Stimulated activated CD8-positive, alpha-beta memory T cell treated with anti-CD3 and anti-CD28 coated beads, Interleukin-15, amount 100 ng/mL, for 4 hours (primary cell): Measurements from ENCODE around the gene HAPSTR1.

Source experiments
- DNase-seq, 2 donors: peaks; one replicate each; pipeline ENCODE4 v3.0.0-alpha.2; 2020; ENCODE audit warnings: low read depth in 2 of 2

HAPSTR1 gene

DNA sequence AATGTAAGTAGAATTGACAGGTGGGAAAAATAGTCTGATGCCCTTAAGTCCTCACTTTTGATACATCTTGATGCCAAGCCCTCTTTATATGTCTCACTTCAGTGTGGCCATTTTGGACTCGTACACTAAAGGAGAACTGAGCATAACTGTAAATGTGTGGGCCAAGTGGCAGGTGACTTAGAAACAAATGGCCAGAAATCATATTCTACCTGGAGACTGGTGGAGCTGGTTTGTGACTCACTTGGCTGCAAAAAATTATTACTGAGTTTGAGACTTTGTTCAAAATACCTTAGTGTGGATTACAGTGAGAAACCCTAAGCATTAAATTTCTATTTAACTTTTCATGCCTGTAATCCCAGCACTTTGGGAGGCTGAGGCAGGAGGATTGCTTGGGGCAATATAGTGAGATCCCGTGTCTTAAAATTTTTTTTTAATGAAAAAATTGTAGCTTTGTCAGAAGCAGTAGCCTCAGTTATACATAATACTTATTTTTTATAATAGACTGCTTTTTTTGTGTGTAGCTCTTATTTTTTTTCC is 5.0 kb downstream of the HAPSTR1 start:
- DNase-seq, result no peak

DNA sequence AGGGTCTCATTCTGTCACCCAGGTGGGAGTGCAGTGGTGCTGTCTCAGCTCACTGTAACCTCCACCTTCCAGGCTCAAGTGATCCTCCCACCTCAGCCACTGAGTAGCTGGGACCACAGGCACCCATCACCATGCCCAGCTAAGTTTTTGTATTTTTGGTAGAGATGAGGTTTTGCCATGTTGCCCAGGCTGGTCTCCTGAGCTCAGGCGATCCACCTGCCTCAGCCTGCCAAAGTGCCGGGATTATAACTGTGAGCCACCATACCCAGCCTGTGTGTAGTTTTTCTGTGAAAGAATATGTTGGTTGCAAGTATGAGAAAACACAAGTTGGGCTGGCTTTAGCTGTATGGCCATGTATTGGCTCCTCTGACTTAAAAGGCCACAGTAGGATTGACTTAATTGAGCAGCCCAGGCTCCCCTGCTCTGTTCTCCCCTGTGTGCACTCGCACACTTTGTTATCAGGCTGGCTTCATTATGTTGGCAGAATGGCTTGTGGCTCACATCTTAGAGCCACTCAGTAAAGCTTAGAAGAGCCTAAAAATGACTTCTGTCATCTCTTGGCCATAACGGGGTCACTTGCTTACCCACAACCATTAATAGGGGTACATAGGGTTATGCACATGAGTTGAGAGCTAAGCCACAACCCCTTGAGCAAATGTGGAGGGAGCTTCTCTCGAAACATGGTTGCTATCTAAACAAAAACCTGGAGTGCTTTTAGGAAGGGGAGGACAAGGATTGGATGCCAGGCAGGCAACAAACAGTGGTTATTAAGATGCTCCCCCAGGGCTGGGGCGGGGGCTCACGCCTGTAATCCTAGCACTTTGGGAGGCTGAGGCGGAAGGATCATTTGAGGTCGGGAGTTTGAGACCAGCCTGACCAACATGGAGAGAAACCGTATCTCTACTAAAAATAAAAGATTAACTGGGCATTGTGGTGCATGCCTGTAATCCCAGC is 6.1 kb downstream of the HAPSTR1 start:
- no peak for DNase-seq

DNA sequence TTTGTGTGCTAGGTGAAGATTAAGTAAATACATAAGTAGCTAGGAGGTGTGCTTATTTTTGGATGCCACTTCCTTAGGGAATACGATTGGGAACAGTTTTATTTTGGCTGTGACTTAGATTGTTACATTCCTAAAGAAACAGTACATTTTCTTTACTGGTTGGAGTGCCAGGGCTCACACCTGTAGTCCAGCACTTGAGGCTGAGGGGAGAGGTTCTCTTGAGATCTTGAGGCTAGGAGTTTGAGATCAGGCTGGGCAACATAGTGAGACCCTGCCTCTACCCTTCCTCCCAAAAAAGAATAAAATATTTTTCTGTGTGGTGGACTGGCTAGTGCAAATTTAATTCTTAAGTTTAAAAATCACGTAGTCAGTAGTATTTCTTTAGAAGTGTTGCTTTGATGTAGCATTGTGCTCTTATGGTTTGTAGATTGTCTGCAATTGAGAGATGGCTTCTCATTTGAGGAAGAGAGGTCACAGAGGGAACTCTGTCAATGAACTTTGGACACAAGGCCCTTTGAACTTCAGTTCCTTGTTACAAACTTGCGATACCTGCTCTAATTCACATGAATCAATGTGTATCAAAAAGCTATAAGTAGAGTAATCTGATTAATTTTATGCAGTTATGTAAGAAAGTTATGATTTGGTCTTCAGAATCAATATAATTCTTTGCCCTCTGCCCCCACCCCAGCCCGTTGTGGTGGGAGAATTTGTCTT is 7.1 kb downstream of the HAPSTR1 start:
- no peak for DNase-seq

DNA sequence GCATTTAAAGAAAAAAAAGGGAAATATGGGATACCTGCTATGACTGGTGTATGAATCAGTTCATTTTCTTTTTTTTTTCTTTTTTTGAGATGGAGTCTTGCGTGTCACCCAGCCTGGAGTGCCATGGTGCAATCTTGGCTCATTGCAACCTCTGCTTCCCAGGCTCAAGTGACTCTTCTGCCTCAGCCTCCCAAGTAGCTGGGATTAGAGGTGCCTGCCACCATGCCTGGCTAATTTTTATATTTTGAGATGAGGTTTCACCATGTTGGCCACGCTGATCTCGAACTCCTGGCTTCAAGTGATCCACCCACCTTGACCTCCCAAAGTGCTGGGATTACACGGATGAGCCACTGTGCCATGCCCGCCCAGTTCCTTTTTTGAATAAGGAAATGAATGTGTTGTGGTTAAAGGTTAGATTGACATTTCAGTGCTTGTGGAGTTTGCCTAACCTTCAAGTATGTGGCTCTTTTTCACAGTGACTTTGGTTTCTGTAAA is 7.7 kb downstream of the HAPSTR1 start:
- DNase-seq, result no peak

DNA sequence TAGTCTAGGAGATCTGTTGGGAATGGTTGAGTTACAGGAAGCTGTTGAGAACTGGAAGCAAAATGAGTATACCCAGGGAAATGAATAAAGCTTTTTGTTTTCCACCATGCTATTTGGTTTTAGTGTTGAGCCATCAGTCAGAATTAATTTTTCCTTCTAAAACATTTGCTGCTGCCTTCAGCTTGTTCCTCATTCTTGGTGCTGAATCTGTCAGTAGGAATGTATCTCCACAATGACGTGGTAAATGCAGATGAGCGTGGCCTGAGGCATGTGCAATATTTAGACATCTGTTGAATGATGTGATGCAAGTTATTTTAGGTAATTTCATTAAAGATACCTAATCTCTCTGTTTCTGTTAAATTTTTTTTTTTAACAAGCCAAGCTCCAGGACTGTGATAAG is 10.9 kb downstream of the HAPSTR1 start:
- DNase-seq, result no peak

DNA sequence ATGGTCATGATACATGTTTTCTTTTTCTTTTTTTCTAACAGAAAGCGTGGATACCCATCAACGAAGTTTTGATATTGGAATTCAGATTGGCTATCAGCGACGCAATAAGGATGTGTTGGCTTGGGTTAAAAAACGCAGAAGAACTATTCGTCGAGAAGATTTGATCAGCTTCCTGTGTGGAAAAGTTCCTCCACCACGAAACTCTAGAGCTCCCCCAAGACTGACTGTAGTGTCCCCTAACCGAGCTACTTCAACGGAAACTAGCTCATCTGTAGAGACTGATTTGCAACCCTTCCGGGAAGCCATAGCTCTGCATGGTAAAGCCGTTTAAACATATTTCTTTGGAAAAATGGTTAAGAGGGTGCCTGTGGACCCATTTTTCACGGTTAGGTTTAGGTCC is 11.5 kb downstream of the HAPSTR1 start:
- DNase-seq, result no peak

DNA sequence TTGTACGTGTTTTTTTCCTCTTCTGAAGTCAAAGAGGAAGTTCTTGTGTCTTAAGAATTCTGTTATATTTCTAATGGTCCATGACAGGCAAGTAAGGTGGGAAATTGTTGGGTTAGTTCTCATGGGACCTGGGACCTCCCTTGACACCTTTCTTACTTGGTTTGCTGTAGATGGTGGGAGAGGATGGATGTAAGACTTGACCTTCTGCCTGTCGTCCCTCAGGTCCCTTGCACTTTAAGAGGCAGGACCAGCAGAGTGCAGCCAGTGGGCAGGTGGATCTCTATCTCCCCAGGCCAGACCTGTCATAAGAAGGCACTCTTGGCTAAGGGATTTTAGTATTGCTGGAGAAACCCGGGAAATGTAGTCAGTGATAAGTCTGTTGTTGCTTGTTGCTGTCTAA is 12.1 kb downstream of the HAPSTR1 start:
- DNase-seq, result no peak

DNA sequence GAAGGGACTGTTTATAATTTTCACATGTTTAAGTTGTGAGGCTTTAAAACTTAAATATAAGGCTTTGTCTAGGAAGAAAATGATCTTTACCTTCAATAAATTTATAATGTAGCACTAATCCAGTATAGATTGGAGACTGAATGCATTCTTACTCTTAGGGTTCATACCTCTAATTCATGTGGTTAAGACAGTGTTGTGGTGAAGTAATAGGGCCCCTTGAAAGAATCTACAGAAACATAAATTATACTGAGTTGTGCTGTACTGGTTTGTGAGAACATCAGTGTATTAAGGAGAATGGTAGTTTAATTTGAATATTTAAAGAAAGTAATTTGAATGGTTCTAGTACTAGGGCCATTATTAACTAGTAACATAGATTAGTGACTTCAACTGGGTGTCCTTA is 13.7 kb downstream of the HAPSTR1 start:
- DNase-seq, result no peak

DNA sequence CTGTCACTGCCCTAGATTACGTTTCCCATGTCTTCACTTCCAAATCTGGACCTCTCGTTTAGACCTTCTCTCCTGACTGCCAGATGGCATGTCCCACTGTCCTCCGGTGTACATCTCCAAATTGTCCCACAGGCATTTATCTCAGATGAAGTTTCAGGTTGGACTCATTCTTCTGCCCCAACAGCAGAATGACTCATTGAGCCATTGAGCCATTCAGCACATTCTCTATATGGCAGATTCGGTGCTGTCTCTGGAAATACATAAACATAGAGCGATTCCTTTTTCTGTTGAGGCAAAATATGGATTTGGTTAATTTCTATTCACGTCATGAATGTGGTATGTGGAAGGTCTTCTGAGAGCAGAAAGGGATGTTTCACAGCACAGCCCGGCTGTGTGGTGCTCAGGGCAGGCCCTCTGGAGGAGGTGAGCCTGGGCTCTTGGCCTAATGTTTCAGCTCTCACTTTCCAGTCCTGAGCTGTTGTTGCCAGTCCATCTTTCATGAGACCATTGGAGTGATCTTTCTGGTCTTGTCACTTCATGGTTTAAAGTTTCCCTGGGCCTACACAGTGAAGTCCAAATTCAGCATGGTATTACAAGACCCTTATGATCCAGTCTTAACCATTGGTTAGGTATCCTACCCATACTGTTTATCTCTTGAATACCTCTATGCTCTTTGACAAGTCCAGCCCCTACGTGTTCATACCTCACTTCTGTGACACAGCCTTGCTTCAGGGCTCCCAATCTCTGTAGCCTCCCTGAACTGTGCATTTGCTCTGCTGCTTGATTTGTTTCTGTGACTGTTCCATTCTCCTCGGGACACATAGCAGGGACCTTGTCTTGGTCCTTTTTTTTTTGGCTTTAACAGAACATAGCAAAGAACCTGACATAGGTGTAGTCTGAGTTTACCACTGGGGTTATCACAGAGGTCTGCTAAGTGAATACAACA is 15.9 kb downstream of the HAPSTR1 start:
- no peak for DNase-seq

DNA sequence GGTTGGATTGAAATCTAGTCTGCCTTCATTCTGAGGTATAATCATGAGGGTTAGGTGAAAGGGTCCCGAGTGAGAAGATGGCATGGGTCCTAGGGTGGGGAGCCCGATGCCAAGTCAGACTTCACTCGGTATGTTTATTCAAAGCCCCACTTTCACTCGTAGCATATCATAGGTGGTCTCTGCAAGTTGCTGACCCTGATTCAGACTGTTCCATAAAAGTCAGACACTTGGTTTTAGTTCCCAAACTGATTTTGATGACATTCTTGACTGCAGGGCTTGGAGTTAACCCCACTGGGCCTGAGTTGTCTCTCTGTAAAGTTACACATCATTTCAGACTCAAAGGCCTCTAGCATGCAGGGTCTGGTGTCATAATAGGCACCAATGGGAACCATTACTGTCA is 17.8 kb downstream of the HAPSTR1 start:
- DNase-seq, result no peak

DNA sequence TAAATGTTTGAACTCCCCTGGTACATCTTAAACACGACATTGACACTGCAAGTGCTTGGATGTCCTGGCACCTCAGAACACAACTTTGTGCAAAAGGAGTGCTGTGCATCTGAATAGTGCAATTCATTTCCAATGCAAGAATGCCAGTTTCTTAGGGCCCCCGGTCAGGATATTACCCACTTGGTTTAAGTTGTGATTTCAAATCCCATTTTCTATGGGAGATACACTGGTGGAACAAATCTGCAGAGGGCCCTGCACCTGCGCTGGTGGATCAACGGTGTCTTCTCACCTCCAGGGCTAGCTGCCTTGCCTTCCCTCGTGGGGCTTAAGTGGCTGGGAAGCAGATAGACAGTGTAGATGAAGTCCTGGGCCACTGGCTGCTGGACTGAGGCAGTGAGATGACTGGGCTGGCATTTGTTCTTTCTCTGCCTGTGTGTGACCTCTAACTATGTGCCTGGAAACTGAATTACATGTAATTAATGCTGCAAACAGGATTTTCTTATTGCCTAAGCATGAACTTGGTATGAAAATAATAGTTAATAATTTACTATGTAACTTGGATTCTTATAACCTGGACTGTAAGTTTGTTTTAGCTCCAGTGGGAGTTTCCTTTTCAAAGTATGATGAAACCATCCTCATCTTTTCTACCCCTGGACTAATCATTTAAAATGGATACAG is 20.9 kb downstream of the HAPSTR1 start:
- DNase-seq, result no peak

DNA sequence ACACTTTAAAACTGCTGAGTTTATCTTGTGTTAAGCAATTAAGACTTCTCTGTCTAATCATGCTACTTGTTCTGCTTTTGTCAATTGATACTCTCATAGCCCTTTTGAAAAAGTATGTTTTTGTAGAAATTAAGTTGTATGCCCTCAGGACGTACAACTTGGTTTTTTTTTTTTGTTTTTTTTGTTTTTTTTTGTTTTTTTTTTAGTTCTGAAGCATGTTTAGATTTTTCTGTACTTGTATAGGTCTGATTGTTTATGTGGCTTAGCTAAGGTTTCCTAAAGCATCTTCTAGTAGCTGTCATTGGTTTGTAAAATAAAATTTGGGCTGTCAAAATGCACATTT is 21.4 kb downstream of the HAPSTR1 start:
- no peak for DNase-seq

DNA sequence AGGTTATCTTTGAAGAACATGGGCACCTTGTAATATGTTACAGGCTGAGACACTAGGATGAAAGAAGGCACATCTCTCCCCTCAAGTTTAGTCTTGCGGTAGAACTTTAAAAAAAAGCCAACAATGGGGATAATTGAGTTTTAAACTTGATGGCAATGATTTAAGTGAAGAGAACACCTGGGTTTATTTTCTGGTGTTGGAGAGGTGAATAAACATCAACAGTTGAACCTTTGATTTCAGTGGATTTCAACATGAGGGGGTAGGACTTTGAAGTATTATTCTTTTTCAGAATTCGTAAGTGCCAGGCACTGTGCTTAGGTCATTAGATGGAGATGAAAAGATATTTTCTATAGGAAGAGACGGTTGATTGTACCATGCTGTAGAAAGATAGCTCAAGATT is 22.3 kb downstream of the HAPSTR1 start:
- no peak for DNase-seq

DNA sequence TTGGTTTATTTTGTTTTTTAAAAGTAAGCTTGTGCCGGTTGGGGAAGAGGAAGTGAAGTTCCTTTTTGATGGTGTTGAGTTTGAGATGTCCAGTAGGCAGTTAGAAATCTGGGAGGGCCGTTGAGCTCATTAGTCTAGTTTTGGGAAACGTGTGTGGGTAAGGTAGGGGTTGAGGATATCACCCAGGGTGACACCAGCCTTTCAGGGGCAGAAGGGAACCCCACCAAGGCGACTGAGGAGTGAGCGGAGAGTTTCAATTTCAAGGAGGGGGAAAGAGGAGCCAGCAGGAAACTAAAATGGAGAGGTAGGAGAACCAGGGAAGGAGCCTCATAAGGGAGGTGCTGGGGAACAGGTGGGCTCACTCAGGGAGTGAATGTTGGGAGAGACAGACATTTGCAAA is 22.7 kb downstream of the HAPSTR1 start:
- no peak for DNase-seq

DNA sequence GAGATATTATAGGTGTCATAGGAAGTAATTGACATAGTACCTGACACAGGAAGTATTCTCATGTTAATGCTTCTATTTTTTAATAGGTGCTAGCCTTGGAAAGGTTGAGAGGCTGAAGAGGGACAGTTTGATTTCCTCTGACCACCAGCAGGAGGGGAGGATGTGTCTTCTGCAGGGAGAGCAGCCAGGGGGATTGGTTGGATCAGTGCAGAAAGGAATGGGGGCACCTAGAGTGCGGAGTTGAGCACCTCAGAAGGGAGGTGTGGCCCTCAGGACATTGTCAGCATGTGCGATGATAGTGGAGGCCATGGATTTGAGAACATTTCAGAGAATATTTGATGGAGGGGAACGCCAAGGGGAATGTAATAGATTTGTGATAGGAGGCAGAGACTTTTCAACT is 23.4 kb downstream of the HAPSTR1 start:
- DNase-seq, result no peak

DNA sequence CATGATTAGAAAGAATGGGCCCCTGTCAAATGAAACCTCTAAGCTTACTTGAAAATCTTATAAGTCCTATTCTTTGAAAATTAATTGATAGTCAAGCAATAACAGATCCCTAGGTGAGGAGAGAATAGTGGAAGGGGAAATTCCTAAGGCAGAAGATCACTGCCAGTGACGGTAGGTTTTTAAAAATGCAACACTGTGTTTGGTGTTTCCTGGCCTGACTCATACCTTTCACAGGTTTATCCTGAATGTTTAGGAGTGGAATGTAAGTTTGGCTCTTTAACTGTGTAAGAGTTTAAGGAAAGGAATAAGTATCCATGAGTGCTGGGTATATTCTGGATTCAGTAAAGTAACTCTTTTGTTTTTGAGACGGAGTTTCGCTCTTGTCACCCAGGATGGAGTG is 23.8 kb downstream of the HAPSTR1 start:
- DNase-seq, result no peak

DNA sequence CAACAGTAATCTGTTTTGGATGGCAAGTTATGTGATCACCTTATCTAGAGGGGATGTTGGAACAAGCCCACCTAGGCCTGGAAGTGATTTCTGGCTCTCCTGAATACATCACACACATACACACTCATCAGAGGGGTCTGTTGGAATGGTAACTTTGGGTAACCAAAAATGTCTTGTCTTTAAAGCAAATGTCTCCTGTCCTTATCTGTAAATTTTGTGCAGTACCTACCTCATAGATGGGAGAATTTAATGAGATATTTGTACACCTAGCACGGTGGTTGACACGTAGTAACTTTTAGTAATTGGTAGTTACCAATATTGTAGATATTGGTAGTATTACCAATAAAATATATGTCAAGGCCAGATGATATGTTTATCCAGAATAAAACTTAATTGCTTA is 24.7 kb downstream of the HAPSTR1 start:
- no peak for DNase-seq

DNA sequence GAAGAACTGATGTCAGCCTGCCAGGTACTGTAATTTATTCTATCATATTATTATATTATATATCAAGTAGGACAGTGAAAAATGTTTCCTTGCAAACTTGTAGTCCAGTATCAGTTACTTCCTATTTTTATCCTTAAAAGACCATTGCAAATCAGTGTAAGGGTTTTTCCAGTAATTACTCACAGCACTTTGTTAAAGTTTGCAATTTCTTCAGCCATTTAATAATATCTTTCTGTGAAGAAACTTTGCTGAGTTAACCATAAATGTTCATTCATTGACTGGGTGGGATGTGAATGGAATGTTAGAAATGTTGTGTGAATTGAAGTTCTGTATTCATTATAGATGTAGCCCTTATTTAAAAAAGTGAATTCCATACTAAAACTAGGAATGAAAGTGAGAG is 26.7 kb downstream of the HAPSTR1 start:
- DNase-seq, result no peak

DNA sequence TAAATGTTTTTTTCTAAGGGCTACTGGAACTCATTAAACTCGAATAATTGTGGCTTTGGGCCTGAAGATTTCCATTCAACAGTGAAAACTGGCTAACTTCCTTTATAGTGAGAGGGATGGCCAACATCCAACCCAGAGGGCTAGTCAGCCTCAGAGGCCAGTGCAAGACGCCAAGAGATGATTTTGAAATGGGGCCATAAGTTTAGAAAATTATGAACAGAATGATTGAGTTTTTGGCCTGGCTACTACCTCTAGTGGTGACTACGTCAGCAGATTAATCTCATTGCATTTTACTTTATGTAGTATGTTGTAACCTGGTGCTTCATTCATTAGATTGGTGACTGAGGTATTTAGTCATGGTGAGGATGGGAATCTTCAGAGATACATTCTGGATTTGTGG is 28.4 kb downstream of the HAPSTR1 start:
- no peak for DNase-seq

DNA sequence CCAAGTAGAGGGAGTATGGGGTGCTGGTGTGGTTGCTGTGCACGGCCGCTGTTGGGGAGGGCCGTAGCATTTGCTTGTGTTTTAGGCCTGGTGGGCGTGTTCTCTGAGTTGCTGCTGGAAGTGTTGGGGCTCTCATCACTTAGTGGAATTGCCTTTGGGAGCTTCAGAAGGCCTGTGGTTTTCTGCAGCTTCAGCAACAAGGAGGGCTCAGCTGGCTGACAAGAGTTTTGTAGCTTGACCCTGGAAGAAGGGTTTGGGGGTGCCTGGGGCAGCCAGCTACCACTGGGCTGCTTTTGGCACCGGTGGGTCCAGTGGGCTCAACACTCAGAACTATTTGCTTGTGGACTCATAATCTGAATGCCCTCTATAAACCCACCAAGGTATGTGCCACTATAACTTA is 30.9 kb downstream of the HAPSTR1 start:
- DNase-seq, result no peak

DNA sequence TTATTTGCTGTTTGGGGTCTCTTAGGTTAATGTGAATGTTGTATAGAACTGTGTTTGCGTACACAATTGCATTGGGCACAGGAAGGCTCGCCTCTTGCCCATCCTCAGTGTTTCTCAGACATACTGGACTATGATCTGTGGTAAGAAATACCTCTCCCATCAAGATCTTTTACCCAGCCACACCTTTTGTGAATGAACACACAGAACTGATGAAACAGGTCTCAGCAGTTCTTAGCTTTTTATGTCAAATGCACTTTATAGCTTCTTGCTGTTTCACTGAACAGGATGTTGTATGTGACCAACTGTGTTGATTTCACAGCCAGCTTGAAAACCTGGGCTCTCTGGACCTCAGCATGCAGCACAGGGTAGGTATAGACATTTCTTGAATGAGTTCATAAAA is 31.5 kb downstream of the HAPSTR1 start:
- DNase-seq, result no peak
